AG09319 (cell line): ENCODE results near the gene ARHGAP22.

Experiments
- DNase-seq: peaks from one replicate; pipeline ENCODE4 v3.0.0-alpha.2; 2010; ENCODE audit warnings: low read depth; ENCODE audit errors: extremely low read depth
- CTCF ChIP-seq: IDR thresholded peaks from 2 replicates; pipeline ENCODE4 v1.5.1; 2011; ENCODE audit warnings: low read depth, mild to moderate bottlenecking, inconsistent platforms, low read length, moderate library complexity

The ARHGAP22 gene

GRCh38 chr10:48466611-48467240, 138.1 kb downstream of the ARHGAP22 start:
- no peak for TF ChIP-seq CTCF
- DNase-seq: no peak

GRCh38 chr10:48465860-48466521, 138.9 kb downstream of the ARHGAP22 start:
- no peak for TF ChIP-seq CTCF
- DNase-seq: no peak

- DNase-seq: no peak
- no peak for TF ChIP-seq CTCF
Measured at GRCh38 chr10:48464871-48465736, 139.8 kb downstream of the ARHGAP22 start.

GRCh38 chr10:48464121-48464870, 140.6 kb downstream of the ARHGAP22 start:
- no peak for TF ChIP-seq CTCF

GRCh38 chr10:48463318-48464003, 141.4 kb downstream of the ARHGAP22 start:
- peak; percentile 25 for DNase-seq
- TF ChIP-seq CTCF: peak; percentile 36

More at GRCh38 chr10:48464121-48464870, 140.6 kb downstream of the ARHGAP22 start:
- no peak for DNase-seq

GRCh38 chr10:48462482-48463020, 142.3 kb downstream of the ARHGAP22 start:
- no peak for TF ChIP-seq CTCF
- DNase-seq: no peak
